Esophagus muscularis mucosa (tissue), 4 donors: ENCODE data around the gene WT1. TPM values are rescaled to one million over a fixed set of nuclear protein-coding genes. Genes with fewer than 3 reads are reported as not detected.
A peak's percentile ranks its signal among the peaks of the same experiment; 100 is the strongest.

Source experiments
- DNase-seq: peaks from one replicate; pipeline ENCODE4 v3.0.0-alpha.2; 2017; ENCODE audit errors: extremely low spot score
- H3K27ac ChIP-seq, 4 donors: fragments of 200-600 bp; sonication (generic); replicated peaks in 1 of 4; 1 replicate in 3 of 4; 2 replicates in 1 of 4; pipeline ENCODE4 v1.5.1; 2016 to 2019; ENCODE audit warnings: mild to moderate bottlenecking in 1 of 4
- H3K27me3 ChIP-seq, 4 donors: fragments of 200-600 bp; sonication (generic); one replicate each; pipeline versions ENCODE4 v1.5.1 to v1.6.0; 2016 to 2019
- H3K36me3 ChIP-seq, 4 donors: fragments of 200-600 bp; sonication (generic); one replicate each; pipeline ENCODE4 v1.5.1; 2016 to 2019
- H3K4me1 ChIP-seq, 4 donors: fragments of 200-600 bp; sonication (generic); one replicate each; pipeline ENCODE4 v1.5.1; 2016 to 2019
- H3K4me3 ChIP-seq, 4 donors: fragments of 200-600 bp; sonication (generic); 1 replicate in 2 of 4; 2 replicates in 2 of 4; pipeline ENCODE4 v1.5.1; 2016 to 2019; ENCODE audit warnings: mild to moderate bottlenecking in 4 of 4, moderate library complexity in 1 of 4
- H3K9me3 ChIP-seq, 4 donors: fragments of 200-600 bp; sonication (generic); 1 replicate in 3 of 4; 2 replicates in 1 of 4; pipeline ENCODE4 v1.5.1; 2016 to 2019
- EP300 ChIP-seq: sonication (generic); formaldehyde crosslinking; IDR thresholded peaks from one replicate; pipeline ENCODE4 v1.6.1; 2017; ENCODE audit warnings: antibody characterized with exemption
- POLR2A ChIP-seq: fragments of 450-650 bp; IDR thresholded peaks from one replicate; pipeline ENCODE4 v1.6.1; 2017; ENCODE audit warnings: antibody characterized with exemption, moderate library complexity, mild to moderate bottlenecking, low read depth
- POLR2AphosphoS5 ChIP-seq, 2 donors: sonication (generic); formaldehyde crosslinking; IDR thresholded peaks; one replicate each; pipeline ENCODE4 v1.6.1; 2017; ENCODE audit warnings: antibody characterized with exemption in 2 of 2
- WGBS: methylation state at CpG from one replicate; pipeline ENCODE4 v1.1.5; 2018; 5-methylcytosine and 5-hydroxymethylcytosine counted together
- intact Hi-C: fragments of 100-400 bp; cut with DNase I; formaldehyde crosslinking; loops from one replicate; pipeline ENCODE4 v1.15.1; 2023
- total RNA-seq, 4 donors: library from RNA; depleted of rRNA; stranded (reverse); fragments of >200 nt; gene quantifications; one replicate each; pipeline versions ENCODE4 v1.1.0 to v1.2.1, GENCODE V29; 2016
- TF ChIP-seq, protein P1 (sequence below), 3 experiments: fragments of 200-600 bp in 2 of 3; fragments of 450-650 bp in 1 of 3; sonication (generic) in 2 of 3; IDR thresholded peaks; one replicate each; pipeline ENCODE4 v1.5.1; 2017 to 2019; ENCODE audit warnings: antibody characterized with exemption in 3 of 3, mild to moderate bottlenecking in 2 of 3, moderate library complexity in 1 of 3

Gene WT1
- total RNA-seq, 4 donors from 2014 or later, result 0.42 to 3.5 (median 3.1) TPM; not detected in 1

DNA sequence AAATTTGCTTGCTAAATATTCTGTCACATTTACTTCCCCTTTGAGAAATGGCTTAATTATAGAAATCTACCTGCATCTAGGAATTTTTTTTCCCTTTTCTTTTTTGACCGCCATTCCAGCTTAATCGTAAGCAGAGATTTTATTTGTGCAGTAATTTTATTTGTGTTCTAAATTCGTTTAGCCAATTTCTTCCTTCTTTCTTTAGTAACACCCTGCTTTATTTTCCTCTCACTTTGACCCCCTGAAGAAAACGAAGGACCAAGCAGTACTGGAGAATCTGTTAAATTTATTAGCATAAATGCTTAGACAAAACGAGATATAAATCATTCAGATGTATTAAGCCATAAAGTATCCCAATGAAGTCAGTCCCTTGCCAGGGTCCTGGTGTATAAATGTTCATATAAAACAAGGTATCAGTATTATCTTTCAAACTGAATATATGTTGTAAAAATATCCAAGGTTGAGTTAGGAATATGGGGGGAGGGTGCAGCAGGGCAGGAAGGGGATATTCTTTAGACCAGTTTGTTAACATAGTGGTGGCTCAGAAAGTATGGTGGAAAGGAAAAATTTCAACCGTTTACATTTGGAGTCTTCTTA lies 5.1 kb upstream of the WT1 start:
- WGBS, result 40% methylated on average over 6 of the region's 6 CpGs
- H3K27me3 ChIP-seq, result peaks cover 0 to 91% (median 43%) of the 10 kb centered on the region in 4 donors
- H3K4me1 ChIP-seq, result peaks cover 12 to 42% (median 38%) of the 10 kb centered on the region in 4 donors
- no peak overlapping the region for H3K27ac ChIP-seq
- no peak overlapping the region for H3K4me3 ChIP-seq
- TF ChIP-seq, protein P1, sequence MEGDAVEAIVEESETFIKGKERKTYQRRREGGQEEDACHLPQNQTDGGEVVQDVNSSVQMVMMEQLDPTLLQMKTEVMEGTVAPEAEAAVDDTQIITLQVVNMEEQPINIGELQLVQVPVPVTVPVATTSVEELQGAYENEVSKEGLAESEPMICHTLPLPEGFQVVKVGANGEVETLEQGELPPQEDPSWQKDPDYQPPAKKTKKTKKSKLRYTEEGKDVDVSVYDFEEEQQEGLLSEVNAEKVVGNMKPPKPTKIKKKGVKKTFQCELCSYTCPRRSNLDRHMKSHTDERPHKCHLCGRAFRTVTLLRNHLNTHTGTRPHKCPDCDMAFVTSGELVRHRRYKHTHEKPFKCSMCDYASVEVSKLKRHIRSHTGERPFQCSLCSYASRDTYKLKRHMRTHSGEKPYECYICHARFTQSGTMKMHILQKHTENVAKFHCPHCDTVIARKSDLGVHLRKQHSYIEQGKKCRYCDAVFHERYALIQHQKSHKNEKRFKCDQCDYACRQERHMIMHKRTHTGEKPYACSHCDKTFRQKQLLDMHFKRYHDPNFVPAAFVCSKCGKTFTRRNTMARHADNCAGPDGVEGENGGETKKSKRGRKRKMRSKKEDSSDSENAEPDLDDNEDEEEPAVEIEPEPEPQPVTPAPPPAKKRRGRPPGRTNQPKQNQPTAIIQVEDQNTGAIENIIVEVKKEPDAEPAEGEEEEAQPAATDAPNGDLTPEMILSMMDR (IDR thresholded peaks at IDR 0.05), result no peak
- TF ChIP-seq POLR2A (no peak), EP300 (no peak), POLR2AphosphoS5 (IDR thresholded peaks at IDR 0.05) (no peak)
- DNase-seq, result no peak
- no peaks in the 10 kb centered on the region for H3K9me3 ChIP-seq
- intact Hi-C loops, result no loop called here
- H3K36me3 ChIP-seq, result peaks cover 0 to 3% (median 0%) of the 10 kb centered on the region in 4 donors

GRCh38 chr11:32439501-32440210 lies 4.3 kb upstream of the WT1 start:
- WGBS, result 16% methylated on average over 21 of the region's 21 CpGs
- DNase-seq, result no peak
- Histone ChIP-seq H3K4me3 (peak overlapping the region in 1 of 4 donors; percentile 18), H3K36me3 (peaks cover 0 to 3% (median 0%) of the 10 kb centered on the region in 4 donors), H3K27me3 (peaks cover 0 to 91% (median 50%) of the 10 kb centered on the region in 4 donors), H3K9me3 (no peaks in the 10 kb centered on the region), H3K4me1 (peaks cover 12 to 50% (median 46%) of the 10 kb centered on the region in 4 donors), H3K27ac (no peak overlapping the region)
- no peak for TF ChIP-seq EP300
- TF ChIP-seq POLR2A, result no peak
- intact Hi-C loops, result no loop called here

GRCh38 chr11:32438866-32439489 lies 3.6 kb upstream of the WT1 start:
- H3K4me1 ChIP-seq, result peaks cover 12 to 57% (median 52%) of the 10 kb centered on the region in 4 donors
- DNase-seq, result no peak
- H3K9me3 ChIP-seq, result no peaks in the 10 kb centered on the region
- peaks cover 0 to 3% (median 0%) of the 10 kb centered on the region in 4 donors for H3K36me3 ChIP-seq
- H3K27me3 ChIP-seq, result peaks cover 0 to 97% (median 56%) of the 10 kb centered on the region in 4 donors
- intact Hi-C loops, result no loop called here
- no peak overlapping the region for H3K27ac ChIP-seq
- 12% methylated on average over 17 of the region's 47 CpGs for WGBS
- TF ChIP-seq POLR2AphosphoS5 (IDR thresholded peaks at IDR 0.05) (no peak), POLR2A (no peak), EP300 (no peak)
- TF ChIP-seq, protein P1 (IDR thresholded peaks at IDR 0.05), result no peak
- H3K4me3 ChIP-seq, result peak overlapping the region; percentile 12 to 27 (median 19)

- TF ChIP-seq POLR2A (no peak), POLR2AphosphoS5 (IDR thresholded peaks at IDR 0.05) (no peak), EP300 (no peak)
- TF ChIP-seq, protein P1 (IDR thresholded peaks at IDR 0.05), result no peak
- no peak overlapping the region for H3K4me3 ChIP-seq
- H3K27me3 ChIP-seq, result peaks cover 0 to 99% (median 62%) of the 10 kb centered on the region in 4 donors
- peaks cover 12 to 62% (median 58%) of the 10 kb centered on the region in 4 donors for H3K4me1 ChIP-seq
- intact Hi-C loops, result no loop called here
- no peak for DNase-seq
- no peak overlapping the region for H3K27ac ChIP-seq
- WGBS, result 34% methylated on average over 12 of the region's 16 CpGs
- peaks cover 0 to 3% (median 0%) of the 10 kb centered on the region in 4 donors for H3K36me3 ChIP-seq
- no peaks in the 10 kb centered on the region for H3K9me3 ChIP-seq
Measured at GRCh38 chr11:32438346-32438865, 3.1 kb upstream of the WT1 start.
